OCI-LY1 (cell line): ENCODE data around the gene ELL2.

Source experiments
- H2AFZ ChIP-seq: fragments of 200-600 bp; sonication (generic), shearing (Covaris generic); 2 replicates; pipeline ENCODE4 v1.6.0; 2014; ENCODE audit warnings: antibody characterized with exemption, mild to moderate bottlenecking, low read length
- H3F3A ChIP-seq: fragments of 200-600 bp; sonication (generic), shearing (Covaris generic); 2 replicates; pipeline ENCODE4 v1.6.0; 2014; ENCODE audit warnings: mild to moderate bottlenecking, antibody characterized with exemption, low read length, moderate library complexity; ENCODE audit not compliant: insufficient read depth
- H3K27ac ChIP-seq: fragments of 200-600 bp; sonication (generic); 2 replicates; pipeline ENCODE4 v1.5.1; 2014; ENCODE audit warnings: low read length, mixed run types, mild to moderate bottlenecking, low read depth; ENCODE audit not compliant: poor library complexity, severe bottlenecking
- H3K27me3 ChIP-seq: fragments of 200-600 bp; sonication (generic); 2 replicates; pipeline ENCODE4 v1.6.0; 2014; ENCODE audit warnings: antibody characterized with exemption, mild to moderate bottlenecking, low read length, moderate library complexity; ENCODE audit not compliant: insufficient read depth
- H3K36me3 ChIP-seq: fragments of 200-600 bp; sonication (generic); 2 replicates; pipeline ENCODE4 v1.6.1; 2014; ENCODE audit warnings: mild to moderate bottlenecking, antibody characterized with exemption, low read length, moderate library complexity, mixed read lengths; ENCODE audit not compliant: insufficient read depth
- H3K4me1 ChIP-seq: fragments of 200-600 bp; sonication (generic); 2 replicates; pipeline ENCODE4 v1.5.1; 2014; ENCODE audit warnings: mild to moderate bottlenecking, low read length, moderate library complexity; ENCODE audit not compliant: insufficient read depth, severe bottlenecking
- H3K4me2 ChIP-seq: fragments of 200-600 bp; sonication (generic), shearing (Covaris generic); 2 replicates; pipeline ENCODE4 v1.6.1; 2014; ENCODE audit warnings: low read length
- H3K4me3 ChIP-seq: fragments of 200-600 bp; sonication (generic); 2 replicates; pipeline ENCODE4 v1.5.1; 2014; ENCODE audit warnings: low read length, low read depth, mild to moderate bottlenecking, mixed read lengths; ENCODE audit not compliant: poor library complexity, severe bottlenecking
- H3K79me2 ChIP-seq: fragments of 200-600 bp; shearing (Covaris generic); 2 replicates; pipeline ENCODE4 v1.6.1; 2016; ENCODE audit warnings: mixed run types, low read length, mixed read lengths; ENCODE audit not compliant: insufficient read depth
- H3K9ac ChIP-seq: fragments of 200-600 bp; sonication (generic), shearing (Covaris generic); 2 replicates; pipeline ENCODE4 v1.6.1; 2014; ENCODE audit warnings: mild to moderate bottlenecking, low read length, mixed read lengths
- H3K9me2 ChIP-seq: fragments of 200-600 bp; sonication (generic), shearing (Covaris generic); 2 replicates; pipeline ENCODE4 v1.6.1; 2014; ENCODE audit warnings: low read depth, mild to moderate bottlenecking, low read length, mixed read lengths
- H3K9me3 ChIP-seq: fragments of 200-600 bp; shearing (Covaris generic); 2 replicates; pipeline ENCODE4 v1.6.1; 2014; ENCODE audit warnings: low read length, mixed read lengths
- H4K20me1 ChIP-seq: fragments of 200-600 bp; sonication (generic), shearing (Covaris generic); 2 replicates; pipeline ENCODE4 v1.6.0; 2016; ENCODE audit warnings: mild to moderate bottlenecking, low read length; ENCODE audit not compliant: insufficient read depth
- CTCF ChIP-seq: fragments of 200-600 bp; sonication (generic), shearing (Covaris generic); IDR thresholded peaks from 2 replicates; pipeline ENCODE4 v1.5.1; 2017; ENCODE audit warnings: mild to moderate bottlenecking, antibody characterized with exemption, low read length, moderate library complexity, mixed read lengths
- EZH2 ChIP-seq: fragments of 200-600 bp; sonication (generic), shearing (Covaris generic); IDR thresholded peaks from 2 replicates; pipeline ENCODE4 v1.8.0; 2017; ENCODE audit warnings: borderline replicate concordance, mixed run types, mild to moderate bottlenecking, antibody characterized with exemption, low read length, moderate library complexity, mixed read lengths

ELL2 gene

GRCh38 chr5:95839658-95840057 is 122.0 kb downstream of the ELL2 start:
- H3K9me2 ChIP-seq = no peaks in the 10 kb centered on the region
- H3K27me3 ChIP-seq = no peaks in the 10 kb centered on the region
- no peak overlapping the region for H2AFZ ChIP-seq
- no peak overlapping the region for H3K27ac ChIP-seq
- no peaks in the 10 kb centered on the region for H3K36me3 ChIP-seq
- no peak overlapping the region for H3K9ac ChIP-seq
- H3K4me2 ChIP-seq = no peak overlapping the region
- H3K4me1 ChIP-seq = peaks cover 22% of the 10 kb centered on the region
- no peaks in the 10 kb centered on the region for H3K9me3 ChIP-seq
- H3K4me3 ChIP-seq = no peak overlapping the region
- H4K20me1 ChIP-seq = no peaks in the 10 kb centered on the region
- no peaks in the 10 kb centered on the region for H3F3A ChIP-seq
- H3K79me2 ChIP-seq = no peaks in the 10 kb centered on the region
- TF ChIP-seq EZH2 (no peak), CTCF (no peak)

- no peak overlapping the region for H2AFZ ChIP-seq
- H3K9me2 ChIP-seq = no peaks in the 10 kb centered on the region
- H3K27ac ChIP-seq = no peak overlapping the region
- no peaks in the 10 kb centered on the region for H3K36me3 ChIP-seq
- no peak overlapping the region for H3K9ac ChIP-seq
- peaks cover 33% of the 10 kb centered on the region for H3K4me1 ChIP-seq
- H3K79me2 ChIP-seq = no peaks in the 10 kb centered on the region
- H4K20me1 ChIP-seq = no peaks in the 10 kb centered on the region
- TF ChIP-seq CTCF (no peak), EZH2 (no peak)
- H3K4me2 ChIP-seq = no peak overlapping the region
- H3K4me3 ChIP-seq = no peak overlapping the region
- H3F3A ChIP-seq = no peaks in the 10 kb centered on the region
- H3K27me3 ChIP-seq = no peaks in the 10 kb centered on the region
- H3K9me3 ChIP-seq = no peaks in the 10 kb centered on the region
Observed at GRCh38 chr5:95838556-95838955, 123.1 kb downstream of the ELL2 start.

GRCh38 chr5:95838001-95838520 is 123.6 kb downstream of the ELL2 start:
- Histone ChIP-seq H3K79me2 (no peaks in the 10 kb centered on the region), H2AFZ (no peak overlapping the region), H3K4me2 (no peak overlapping the region), H3K9me3 (no peaks in the 10 kb centered on the region), H3K9me2 (no peaks in the 10 kb centered on the region), H3K4me3 (no peak overlapping the region), H3K36me3 (no peaks in the 10 kb centered on the region), H3K9ac (no peak overlapping the region), H3K4me1 (peaks cover 32% of the 10 kb centered on the region), H4K20me1 (no peaks in the 10 kb centered on the region), H3F3A (no peaks in the 10 kb centered on the region), H3K27me3 (no peaks in the 10 kb centered on the region), H3K27ac (no peak overlapping the region)
- TF ChIP-seq CTCF (no peak), EZH2 (no peak)
